Fibroblast of the aortic adventitia (primary cell): ENCODE measurements around the gene ZNF221. TPM values are rescaled to one million over a fixed set of nuclear protein-coding genes. Genes with fewer than 3 reads are reported as not detected.

ENCODE experiments used
- DNase-seq: peaks from one replicate; pipeline ENCODE4 v3.0.0-alpha.2; 2010; ENCODE audit warnings: low read depth
- H3K4me3 ChIP-seq: 2 replicates; pipeline ENCODE4 v1.5.1; 2011; ENCODE audit warnings: low read depth, mild to moderate bottlenecking, control low read depth, low read length, moderate library complexity
- total RNA-seq: library from RNA; depleted of rRNA; stranded (reverse); fragments of >200 nt; gene quantifications from 2 replicates; pipeline ENCODE4 v1.2.3, GENCODE V29; 2012; ENCODE audit warnings: low replicate concordance
- TF ChIP-seq, protein P1 (sequence below): IDR thresholded peaks from 2 replicates; pipeline ENCODE4 v1.5.1; 2011; ENCODE audit warnings: mild to moderate bottlenecking, low read length, control low read depth, inconsistent platforms; ENCODE audit not compliant: insufficient read depth

Gene ZNF221
- total RNA-seq, result 4.9 and 8.7 TPM in 2 replicates

DNA sequence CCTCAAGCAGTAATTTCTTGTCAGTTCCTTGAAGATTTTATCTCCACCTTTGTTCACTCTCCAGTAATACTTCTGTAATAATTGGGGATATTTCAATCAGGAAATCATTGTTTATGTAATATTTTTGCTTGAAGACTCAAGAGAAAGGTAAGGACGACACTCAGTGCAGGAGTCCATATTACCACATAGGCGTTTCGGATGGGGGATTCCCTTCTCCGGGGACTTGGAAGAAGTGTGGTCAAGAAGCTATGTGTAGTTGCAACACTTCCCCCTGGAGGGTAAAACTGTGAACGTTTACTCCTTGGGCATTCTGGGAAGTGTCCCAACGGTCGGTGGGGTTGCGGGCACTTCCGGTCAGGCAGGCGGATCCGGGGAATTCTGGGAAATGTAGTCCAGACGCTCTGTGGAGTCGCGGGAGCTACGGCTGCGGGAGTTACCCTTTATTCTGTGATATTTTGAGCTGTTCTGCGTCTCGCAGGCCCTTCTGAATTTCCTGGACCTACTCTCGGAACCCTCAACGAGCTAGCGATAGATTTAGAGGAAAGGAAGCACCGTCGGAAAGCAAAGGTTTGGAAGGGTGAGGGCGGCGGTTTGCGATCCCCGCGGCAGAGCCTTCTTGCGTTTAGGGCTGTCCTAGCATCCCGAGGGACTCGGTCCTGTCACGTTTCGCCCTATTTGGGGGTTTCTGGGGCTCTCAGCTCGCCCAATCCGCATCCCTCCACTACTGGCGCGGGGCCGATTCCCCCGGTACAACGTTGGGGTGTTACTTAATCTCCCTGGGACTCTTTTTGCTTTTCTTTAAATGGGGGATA, at the start of gene ZNF221:
Gene ZNF221 (plus strand): TSS at position 395 of the 812 bp plus-strand sequence. CDS start 11,499 bp downstream, outside the sequence.
- H3K4me3 ChIP-seq, result peak within 1 kb of the TSS; percentile 97
- TF ChIP-seq, protein P1, sequence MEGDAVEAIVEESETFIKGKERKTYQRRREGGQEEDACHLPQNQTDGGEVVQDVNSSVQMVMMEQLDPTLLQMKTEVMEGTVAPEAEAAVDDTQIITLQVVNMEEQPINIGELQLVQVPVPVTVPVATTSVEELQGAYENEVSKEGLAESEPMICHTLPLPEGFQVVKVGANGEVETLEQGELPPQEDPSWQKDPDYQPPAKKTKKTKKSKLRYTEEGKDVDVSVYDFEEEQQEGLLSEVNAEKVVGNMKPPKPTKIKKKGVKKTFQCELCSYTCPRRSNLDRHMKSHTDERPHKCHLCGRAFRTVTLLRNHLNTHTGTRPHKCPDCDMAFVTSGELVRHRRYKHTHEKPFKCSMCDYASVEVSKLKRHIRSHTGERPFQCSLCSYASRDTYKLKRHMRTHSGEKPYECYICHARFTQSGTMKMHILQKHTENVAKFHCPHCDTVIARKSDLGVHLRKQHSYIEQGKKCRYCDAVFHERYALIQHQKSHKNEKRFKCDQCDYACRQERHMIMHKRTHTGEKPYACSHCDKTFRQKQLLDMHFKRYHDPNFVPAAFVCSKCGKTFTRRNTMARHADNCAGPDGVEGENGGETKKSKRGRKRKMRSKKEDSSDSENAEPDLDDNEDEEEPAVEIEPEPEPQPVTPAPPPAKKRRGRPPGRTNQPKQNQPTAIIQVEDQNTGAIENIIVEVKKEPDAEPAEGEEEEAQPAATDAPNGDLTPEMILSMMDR, result peak; percentile 38
- DNase-seq, result peak; percentile 99

DNA sequence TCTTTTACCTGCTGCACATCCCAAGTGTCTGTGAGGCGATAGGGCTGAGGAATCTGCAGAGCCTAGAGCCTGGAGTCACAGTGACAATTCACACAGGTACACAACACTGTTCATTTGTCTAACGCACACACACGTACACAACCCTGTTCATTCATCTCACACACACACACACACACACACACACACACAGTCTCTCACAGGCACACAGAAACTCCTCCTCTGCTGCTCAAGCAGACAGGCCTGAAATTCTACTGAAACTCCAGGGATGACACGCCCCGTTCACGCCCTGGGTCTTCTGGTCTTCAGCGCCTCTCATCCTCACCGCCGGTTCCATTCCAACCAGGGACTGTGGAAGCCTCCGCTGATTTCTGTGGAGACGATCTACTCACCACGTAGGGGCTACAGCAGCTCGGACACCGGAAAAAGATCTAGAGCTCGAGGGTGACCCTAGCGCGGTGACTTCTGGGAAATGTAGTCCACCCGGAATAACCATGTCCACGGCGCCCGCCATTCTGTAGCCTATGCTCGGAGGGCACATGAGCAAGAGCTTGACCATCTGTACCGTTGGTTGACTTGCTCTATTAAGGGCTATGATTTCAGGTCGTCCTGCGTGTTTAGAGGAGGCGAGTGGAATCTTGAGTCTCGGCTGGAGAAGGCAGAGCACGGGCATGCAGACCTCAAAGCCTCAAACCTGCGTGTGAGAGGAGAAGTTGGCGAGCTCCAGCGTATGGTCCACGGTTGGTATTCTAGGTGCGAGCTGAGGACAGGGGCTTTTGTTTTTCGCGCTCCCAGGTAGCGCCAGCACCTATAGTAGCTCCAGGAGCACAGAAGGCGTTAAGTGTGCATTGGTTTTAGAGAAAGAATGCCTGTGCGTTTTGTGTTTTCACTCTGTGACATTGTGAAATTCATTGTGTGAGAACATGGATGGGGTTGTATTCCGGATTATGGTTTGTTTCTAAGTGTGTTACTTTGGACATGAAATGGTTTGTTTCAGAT, 49.3 kb upstream of the ZNF221 start:
- DNase-seq, result peak; percentile 91
- H3K4me3 ChIP-seq, result peak overlapping the region; percentile 80
- TF ChIP-seq, protein P1, result no peak

DNA sequence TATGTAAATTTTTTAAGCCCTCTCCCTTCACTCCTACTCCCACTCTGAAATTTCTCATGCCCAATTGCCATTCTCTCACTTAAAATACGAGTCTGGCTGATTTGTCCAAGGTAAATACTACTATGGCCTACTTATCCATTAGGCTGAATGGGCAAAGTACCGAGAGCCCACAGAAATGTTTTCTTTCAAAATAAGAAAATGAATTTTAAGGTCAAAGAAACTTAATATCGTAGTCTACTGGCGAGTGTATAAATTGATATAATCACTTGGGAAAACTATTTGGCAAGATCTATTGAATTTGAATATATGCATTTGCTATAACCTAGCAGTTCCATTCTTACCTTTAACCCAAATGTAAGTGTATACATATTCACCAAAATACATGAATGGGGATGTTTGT, 48.6 kb upstream of the ZNF221 start:
- DNase-seq, result no peak
- H3K4me3 ChIP-seq, result no peak overlapping the region
- TF ChIP-seq, protein P1, result no peak

DNA sequence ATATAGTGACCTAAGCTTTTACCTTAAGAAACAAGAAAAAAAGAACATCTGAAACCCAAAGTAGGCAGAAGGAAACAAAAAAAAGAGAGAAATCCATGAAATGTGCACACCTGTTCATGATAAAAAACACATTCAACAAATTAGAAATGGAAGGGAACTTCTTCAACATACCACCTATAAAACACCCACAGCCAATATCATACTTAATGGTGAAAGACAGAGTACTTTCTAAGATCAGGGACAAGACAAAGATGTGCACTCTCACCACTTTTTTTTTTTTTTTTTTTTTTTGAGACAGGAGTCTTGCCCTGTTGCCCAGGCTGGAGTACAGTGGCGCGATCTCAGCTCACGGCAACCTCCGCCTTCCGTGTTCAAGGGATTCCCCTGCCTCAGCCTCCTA, 45.1 kb upstream of the ZNF221 start:
- TF ChIP-seq, protein P1, result no peak

DNA sequence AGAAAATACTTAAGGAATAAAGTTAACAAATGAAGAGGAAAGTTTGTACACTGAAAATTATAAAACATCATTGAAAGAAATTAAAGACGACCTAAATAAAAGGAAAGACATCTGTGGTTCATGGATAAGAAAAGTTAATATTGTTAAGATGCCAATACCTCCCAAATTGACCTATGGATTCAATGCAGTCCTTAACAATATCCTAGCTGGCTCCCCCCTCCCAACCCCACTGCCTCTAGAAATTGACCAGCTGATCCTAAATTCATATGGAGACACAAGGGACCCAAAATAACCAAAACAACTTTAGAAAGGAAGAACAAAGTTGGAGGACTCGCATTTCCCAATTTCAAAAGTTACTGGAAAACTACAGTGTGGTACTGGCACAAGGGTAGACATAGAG, 44.3 kb upstream of the ZNF221 start:
- no peak for DNase-seq
- H3K4me3 ChIP-seq, result no peak overlapping the region
- TF ChIP-seq, protein P1, result no peak

More for the DNA sequence above, 45.1 kb upstream of the ZNF221 start:
- no peak overlapping the region for H3K4me3 ChIP-seq
- no peak for DNase-seq

DNA sequence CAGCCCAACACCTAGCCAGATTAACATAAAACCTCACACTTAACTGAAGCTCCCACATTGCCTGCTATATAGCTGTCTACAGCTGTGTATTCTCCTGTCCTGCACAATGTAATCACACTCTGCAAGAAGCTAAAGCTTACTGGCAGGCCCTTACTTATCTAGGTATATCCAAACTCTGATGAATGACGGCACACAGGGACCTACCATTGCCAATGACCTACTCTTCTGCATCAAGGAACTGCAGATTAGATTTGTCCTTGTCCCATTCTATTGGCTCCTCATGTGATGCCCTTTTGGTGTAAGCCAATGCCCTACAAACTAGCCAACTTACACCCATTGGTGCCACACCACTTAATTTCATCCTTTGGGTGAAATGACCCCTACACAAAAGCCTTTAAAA, 42.4 kb upstream of the ZNF221 start:
- TF ChIP-seq, protein P1, result no peak
- H3K4me3 ChIP-seq, result no peak overlapping the region
- no peak for DNase-seq
